Activated CD4-positive, alpha-beta T cell treated with anti-CD3 and anti-CD28 coated beads, Interleukin-2, amount 50 U/mL, for 1 hour (primary cell): ENCODE results near the gene SLC12A9.
"Not testable (repeated sequence)": the region's sequence is repeated elsewhere in the genome, so short reads cannot be mapped to it uniquely, and the experiment has no call there.

Source experiments
- DNase-seq: peaks from one replicate; pipeline ENCODE4 v3.0.0-alpha.2; 2020

Gene SLC12A9

DNA sequence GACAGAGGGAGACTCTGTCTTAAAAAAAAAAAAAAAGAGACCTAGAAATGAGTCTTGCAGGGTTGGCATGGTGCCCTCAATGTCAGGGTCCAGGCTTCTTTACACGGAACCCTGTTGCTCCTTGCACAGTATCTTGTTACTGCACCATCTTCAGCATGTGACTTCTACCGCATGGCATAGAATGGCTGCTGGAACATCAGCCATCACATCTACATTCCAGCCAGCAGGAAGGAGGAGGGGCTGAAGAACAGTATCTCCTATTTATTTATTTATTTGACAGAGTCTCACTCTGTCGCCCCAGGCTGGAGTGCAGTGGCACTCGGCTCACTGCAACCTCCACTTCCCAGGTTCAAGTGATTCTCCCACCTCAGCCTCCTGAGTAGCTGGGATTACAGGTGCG, 46.9 kb downstream of the SLC12A9 start:
- no peak for DNase-seq

- no peak for DNase-seq
Measured at GRCh38 chr7:100900978-100901377, 48.5 kb downstream of the SLC12A9 start.

DNA sequence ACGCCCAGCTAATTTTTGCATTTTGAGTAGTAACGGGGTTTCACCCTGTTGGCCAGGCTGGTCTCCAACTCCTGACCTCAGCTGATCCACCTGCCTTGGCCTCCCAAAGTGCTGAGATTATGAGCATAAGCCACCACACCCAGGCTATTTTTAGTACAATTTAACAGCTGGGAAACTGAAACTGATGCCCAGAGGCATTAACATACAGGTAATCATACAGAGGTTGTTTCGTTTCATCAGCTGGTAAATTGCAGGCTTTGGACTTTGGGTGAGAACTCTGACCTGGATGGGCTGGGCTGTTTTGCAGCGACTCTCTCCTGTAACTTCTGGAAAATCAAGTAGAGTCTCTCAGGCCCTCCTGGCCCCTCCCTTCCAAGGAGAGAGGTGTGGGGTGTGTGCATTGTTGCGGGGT, 49.4 kb downstream of the SLC12A9 start:
- no peak for DNase-seq

- DNase-seq = no peak
Measured at GRCh38 chr7:100902638-100903037, 50.1 kb downstream of the SLC12A9 start.

GRCh38 chr7:100908512-100908911, 56.0 kb downstream of the SLC12A9 start:
- no peak for DNase-seq

DNA sequence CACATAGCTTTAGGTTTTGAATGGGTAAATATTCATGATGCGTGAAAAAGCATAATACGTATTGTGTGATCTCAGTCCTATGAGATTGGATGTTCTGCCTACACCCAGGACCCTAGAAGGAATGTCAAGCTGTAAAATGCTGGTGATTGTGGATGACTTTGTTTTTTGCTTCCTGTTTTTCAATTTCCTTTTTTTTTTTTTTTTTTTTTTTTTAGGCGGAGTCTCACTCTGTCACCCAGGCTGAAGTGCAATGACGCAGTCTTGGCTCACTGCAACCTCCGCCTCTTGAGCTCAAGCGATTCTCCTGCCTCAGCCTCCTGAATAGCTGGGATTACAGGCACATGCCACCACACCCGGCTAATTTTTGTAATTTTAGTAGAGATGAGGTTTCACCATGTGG, 57.9 kb downstream of the SLC12A9 start:
- not testable (repeated sequence) for DNase-seq

DNA sequence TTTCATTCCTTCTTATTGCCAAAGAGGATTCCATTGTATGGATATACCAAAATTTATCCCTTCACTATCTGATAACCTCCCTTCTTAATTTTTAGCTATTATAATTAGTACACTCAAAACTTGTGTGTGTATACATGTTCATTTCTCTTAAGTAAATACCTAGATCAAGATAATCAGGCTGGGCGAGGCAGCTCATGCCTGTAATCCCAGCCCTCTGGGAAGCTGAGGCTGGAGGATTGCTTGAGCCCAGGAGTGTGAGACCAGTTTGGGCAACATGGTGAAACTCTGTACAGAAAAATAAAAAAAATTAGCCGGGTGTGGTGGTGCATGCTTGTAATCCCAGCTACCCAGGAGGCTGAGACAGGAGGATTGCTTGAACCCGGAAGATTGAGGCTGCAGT, 59.0 kb downstream of the SLC12A9 start:
- DNase-seq = no peak

DNA sequence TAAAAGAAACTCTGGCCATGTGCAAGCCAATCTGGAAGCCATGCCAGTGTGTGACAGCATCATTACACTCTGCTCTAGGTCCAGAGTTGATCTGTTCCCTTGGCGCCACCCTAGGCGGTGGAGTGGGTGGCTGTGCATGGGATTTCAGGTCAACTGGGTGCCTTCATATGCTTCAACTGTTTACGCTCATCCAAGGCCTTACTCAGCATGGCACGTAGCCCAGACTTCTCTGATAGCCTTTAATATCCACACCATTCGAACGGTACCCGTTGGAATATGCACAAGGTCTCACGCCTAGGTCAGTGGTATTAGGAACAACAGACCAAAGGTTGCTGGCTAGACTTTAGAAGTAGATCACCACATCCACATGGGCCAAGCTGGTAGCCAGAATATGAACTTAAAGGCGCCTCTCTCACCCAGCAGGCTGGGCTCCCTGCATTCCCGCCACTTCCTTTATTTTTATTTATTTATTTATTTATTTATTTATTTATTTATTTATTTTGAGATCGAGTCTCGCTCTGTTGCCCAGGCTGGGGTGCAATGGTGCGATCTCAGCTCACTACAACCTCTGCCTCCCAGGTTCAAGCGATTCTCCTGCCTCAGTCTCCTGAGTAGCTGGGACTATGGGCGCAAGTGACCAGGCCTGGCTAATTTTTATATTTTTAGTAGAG, 61.8 kb downstream of the SLC12A9 start:
- DNase-seq = no peak

GRCh38 chr7:100914879-100915447, 62.5 kb downstream of the SLC12A9 start:
- DNase-seq = no peak
